KOPT-K1 (cell line): ENCODE data around the gene FOS.
"Not testable (repeated sequence)": the region's sequence is repeated elsewhere in the genome, so short reads cannot be mapped to it uniquely, and the experiment has no call there.

Experiments
- H3K27ac ChIP-seq: fragments of 200-600 bp; sonication (generic); 2 replicates; pipeline ENCODE4 v1.5.1; 2016; ENCODE audit warnings: antibody characterized with exemption, mild to moderate bottlenecking, low read depth, low read length; ENCODE audit not compliant: poor library complexity, severe bottlenecking
- H3K36me3 ChIP-seq: fragments of 200-600 bp; sonication (generic); 2 replicates; pipeline ENCODE4 v1.5.1; 2017; ENCODE audit warnings: antibody characterized with exemption, mild to moderate bottlenecking, low read length, moderate library complexity; ENCODE audit not compliant: insufficient read depth
- H3K9me3 ChIP-seq: fragments of 200-600 bp; sonication (generic); 2 replicates; pipeline ENCODE4 v1.5.1; 2017; ENCODE audit warnings: antibody characterized with exemption, low read length, mild to moderate bottlenecking; ENCODE audit not compliant: insufficient read depth, poor library complexity, severe bottlenecking

FOS gene

DNA sequence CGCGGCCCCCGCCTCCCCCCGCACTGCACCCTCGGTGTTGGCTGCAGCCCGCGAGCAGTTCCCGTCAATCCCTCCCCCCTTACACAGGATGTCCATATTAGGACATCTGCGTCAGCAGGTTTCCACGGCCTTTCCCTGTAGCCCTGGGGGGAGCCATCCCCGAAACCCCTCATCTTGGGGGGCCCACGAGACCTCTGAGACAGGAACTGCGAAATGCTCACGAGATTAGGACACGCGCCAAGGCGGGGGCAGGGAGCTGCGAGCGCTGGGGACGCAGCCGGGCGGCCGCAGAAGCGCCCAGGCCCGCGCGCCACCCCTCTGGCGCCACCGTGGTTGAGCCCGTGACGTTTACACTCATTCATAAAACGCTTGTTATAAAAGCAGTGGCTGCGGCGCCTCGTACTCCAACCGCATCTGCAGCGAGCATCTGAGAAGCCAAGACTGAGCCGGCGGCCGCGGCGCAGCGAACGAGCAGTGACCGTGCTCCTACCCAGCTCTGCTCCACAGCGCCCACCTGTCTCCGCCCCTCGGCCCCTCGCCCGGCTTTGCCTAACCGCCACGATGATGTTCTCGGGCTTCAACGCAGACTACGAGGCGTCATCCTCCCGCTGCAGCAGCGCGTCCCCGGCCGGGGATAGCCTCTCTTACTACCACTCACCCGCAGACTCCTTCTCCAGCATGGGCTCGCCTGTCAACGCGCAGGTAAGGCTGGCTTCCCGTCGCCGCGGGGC lies at the start of gene FOS:
Gene FOS (plus strand): TSS at position 407 of the 731 bp plus-strand sequence. CDS start 155 bp downstream, at position 562.
- Histone ChIP-seq H3K27ac (peak within 1 kb of the TSS; percentile 42), H3K9me3 (no peaks in the 10 kb centered on the region), H3K36me3 (no peaks in the 10 kb centered on the region)

DNA sequence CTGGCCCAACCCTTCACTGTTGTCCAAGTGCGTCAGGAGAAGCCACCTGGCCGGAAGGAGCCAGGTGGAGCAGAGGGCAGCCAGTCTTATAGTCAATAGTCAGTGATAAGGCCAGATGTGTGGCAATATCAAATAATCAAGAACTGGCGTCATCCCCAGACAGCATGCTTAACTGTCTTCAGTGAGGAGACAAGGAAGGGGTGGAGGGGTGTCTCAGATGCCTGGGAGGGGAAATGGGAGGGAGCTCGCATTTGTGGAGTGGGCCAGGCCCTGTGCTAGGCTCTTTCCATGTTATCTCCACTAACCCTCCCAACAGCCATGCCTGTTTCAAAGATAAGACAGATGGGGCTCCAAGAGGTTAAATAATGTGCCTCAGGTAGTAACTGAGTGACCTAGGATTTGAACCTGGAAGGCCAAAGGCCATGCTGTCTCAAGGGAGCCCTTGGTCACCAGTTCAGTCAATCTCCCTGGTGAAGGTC lies 48.9 kb upstream of the FOS start:
- Histone ChIP-seq H3K36me3 (no peaks in the 10 kb centered on the region), H3K9me3 (no peaks in the 10 kb centered on the region), H3K27ac (peak overlapping the region; percentile 47)

DNA sequence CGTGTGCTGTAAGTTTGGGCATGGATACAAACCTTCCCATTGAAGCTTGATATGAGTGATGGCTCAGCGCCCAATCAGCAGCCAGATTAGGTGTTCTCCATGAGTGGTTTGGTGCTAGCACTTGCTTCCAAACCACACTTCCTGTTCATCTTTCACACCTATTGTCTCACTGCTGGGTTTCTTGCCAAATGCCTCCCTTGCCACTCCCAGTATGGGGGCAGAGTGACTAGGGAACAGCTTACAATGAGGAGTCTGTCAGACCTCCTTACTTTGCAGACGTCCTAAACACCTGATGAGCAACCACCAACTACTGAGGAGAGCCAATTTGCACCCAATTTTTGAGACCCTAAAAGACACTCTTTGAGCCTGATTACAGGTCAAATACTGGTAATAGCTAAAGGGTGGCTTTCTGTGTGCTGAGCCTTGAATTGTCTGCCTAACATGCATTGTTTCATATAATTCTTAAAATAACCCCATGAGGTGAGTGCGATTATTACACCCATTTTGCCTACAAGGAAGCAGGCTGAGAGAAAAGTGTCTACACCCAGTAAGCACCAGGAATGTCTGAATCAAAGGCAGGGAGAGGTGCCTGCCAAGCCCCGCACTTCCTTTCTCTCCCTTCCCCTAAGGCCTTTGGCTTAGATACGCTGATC lies 48.4 kb upstream of the FOS start:
- no peaks in the 10 kb centered on the region for H3K36me3 ChIP-seq
- no peaks in the 10 kb centered on the region for H3K9me3 ChIP-seq
- peak overlapping the region; percentile 47 for H3K27ac ChIP-seq

DNA sequence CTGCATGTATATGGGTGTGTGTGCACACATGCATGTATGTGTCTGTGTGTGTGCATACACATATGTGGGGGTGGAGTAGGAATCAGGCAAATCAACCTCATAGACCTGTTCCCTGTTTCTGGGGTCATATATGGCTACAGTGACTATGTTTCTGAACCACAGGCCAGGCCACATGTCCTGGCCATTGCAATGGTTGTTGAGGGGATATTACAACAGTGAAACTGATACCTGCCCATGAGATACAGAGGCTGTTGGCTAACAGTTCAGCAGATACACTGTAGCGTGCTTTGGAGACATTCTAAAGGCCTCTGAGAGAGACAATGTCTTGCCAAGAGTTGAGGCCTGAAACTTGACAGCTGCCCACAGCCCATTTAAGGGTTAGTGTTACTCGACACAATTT lies 47.3 kb upstream of the FOS start:
- Histone ChIP-seq H3K27ac (no peak overlapping the region), H3K9me3 (no peaks in the 10 kb centered on the region), H3K36me3 (no peaks in the 10 kb centered on the region)

DNA sequence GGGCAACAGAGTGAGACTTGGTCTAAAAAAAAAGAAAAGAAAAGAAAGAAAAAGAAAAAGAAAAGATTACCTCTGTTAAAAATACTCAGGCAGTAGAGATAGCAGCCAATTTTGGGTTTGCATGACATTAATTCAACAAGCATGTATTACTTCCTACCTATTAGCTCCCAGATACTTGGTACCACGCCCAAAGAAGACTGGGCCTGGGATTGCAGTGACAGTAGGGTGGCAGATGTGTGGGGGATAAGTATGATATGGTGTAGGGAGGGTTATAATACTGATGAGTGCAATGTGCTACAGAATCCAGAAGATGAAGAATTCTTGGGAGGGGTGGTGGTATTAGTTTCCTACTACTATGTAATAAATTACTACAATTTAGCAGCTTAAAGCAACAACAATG lies 46.4 kb upstream of the FOS start:
- Histone ChIP-seq H3K9me3 (no peaks in the 10 kb centered on the region), H3K36me3 (no peaks in the 10 kb centered on the region), H3K27ac (no peak overlapping the region)

DNA sequence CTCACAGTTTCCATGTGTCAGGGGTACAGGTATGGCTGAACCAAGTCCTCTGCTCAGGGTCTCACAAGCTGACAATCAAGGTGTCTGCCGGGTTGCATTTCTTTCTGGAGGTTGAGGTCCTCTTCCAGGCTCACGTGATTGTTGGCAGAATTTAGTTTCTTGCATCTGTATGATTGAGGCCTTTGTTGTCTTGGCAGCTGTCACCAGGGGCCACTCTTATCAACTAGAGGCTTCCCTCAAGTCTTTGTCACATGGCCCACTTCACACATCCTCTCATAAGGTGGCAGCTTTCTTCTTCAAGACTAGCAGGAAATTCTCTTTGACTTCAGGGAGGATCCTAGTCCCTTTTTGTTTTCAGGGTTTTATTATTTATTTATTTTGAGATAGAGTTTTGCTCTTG lies 46.0 kb upstream of the FOS start:
- Histone ChIP-seq H3K36me3 (no peaks in the 10 kb centered on the region), H3K27ac (no peak overlapping the region), H3K9me3 (no peaks in the 10 kb centered on the region)

DNA sequence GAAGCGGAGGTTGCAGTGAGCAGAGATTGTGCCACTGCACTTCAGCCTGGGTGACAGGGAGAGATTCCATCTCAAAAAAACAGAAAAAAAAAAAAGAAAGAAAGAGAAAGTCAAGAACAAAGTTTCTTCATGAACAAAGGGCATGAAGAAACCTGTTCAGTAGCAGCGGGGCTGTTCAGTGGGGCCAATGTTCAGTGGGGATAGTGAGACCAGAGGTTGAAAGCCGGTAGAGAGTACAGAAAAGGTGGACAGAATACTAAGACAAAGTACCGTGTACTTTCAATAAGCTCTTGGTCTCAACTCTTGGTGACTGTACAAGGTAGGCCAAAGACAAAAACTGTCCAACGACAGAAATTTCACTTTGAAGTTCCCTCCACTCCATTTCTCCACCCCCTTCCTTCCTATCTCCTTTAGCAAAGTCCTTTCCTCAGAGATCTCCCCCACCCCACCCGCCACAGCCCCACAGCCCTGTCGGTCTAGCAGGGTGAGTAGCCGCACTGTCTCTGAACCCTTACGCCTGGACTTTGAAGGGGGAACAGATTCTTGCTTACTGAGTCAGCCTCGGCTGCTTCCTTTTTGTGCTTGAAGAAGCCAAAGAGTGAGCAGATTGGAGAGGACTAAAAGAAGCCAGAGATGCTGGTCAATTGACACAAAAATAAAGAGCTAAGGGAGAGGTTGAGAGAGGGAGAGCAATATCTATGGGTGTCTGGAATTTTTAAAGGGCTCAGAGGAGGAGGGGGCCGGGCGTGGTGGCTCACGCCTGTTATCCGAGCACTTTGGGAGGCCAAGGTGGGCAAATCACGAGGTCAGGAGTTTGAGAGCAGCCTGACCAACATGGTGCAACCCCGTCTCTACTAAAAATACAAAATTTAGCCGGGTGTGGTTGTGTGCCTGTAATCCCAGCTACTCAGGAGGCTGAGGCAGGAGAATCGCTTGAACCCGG lies 44.2 kb upstream of the FOS start:
- Histone ChIP-seq H3K9me3 (no peaks in the 10 kb centered on the region), H3K36me3 (no peaks in the 10 kb centered on the region), H3K27ac (no peak overlapping the region)

DNA sequence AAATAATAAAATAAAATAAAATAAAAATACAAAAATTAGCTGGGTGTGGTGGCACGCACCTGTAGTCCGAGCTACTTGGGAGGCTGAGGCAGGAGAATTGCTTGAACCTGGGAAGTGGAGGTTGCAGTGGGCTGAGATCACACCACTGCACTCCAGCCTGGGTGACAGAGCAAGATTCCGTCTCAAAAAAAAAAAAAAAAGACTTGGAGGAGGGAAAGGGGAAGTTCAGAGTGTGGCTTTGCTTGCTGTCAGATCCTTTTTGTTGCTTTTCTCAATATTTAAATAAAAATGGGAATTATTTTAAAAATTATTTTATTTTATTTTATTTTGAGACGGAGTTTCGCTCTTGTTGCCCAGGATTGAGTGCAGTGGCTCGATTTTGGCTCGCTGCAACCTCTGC lies 43.4 kb upstream of the FOS start:
- H3K27ac ChIP-seq, H3K9me3 ChIP-seq, H3K36me3 ChIP-seq: not testable (repeated sequence)

DNA sequence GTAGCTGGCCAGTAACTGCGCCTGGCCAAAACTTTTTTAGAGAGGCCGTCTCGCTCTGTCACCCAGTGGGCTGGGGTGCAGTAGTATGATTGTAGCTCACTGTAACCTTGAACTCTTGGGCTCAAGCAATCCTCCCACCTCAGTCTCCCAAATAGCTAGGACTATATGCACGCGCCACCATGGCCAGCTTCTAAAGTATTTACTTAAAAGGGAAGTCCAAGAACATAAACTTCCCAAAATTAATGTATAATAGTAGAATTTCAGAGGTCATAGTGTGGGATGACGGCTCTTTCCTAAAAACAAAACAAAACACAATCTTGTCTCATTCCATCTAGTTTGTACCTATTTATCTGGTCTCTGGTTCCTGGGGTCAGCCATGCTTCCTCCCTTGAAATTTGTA lies 42.2 kb upstream of the FOS start:
- H3K36me3 ChIP-seq = no peaks in the 10 kb centered on the region
- H3K9me3 ChIP-seq = no peaks in the 10 kb centered on the region

DNA sequence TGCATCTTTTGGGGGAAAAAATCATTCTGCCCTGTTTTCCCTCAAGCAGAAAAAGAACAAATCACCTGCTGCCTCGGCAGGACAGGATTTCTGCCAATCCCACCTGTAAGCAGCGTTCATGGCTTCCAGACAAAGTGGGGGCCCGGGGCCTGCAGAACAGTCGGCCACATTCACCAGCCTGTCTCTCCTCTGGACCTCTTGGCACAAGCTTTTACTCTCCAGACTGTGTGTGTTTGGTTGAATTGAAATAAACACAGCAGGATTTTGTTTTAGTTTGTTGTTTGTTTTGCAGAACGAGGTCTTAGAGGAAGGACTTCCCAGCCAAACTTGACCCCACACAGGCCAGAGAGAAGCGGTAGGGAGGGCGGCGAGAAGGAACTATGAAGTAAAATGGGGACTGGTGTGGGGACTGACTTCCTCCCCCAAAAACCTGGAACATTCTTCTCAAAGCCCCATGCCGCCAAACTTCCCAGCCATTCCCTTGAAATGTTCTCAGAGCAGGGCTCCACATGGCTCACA lies 41.7 kb upstream of the FOS start:
- no peak overlapping the region for H3K27ac ChIP-seq
- no peaks in the 10 kb centered on the region for H3K9me3 ChIP-seq
- H3K36me3 ChIP-seq = no peaks in the 10 kb centered on the region

More for the DNA sequence above, 42.2 kb upstream of the FOS start:
- H3K27ac ChIP-seq = no peak overlapping the region

DNA sequence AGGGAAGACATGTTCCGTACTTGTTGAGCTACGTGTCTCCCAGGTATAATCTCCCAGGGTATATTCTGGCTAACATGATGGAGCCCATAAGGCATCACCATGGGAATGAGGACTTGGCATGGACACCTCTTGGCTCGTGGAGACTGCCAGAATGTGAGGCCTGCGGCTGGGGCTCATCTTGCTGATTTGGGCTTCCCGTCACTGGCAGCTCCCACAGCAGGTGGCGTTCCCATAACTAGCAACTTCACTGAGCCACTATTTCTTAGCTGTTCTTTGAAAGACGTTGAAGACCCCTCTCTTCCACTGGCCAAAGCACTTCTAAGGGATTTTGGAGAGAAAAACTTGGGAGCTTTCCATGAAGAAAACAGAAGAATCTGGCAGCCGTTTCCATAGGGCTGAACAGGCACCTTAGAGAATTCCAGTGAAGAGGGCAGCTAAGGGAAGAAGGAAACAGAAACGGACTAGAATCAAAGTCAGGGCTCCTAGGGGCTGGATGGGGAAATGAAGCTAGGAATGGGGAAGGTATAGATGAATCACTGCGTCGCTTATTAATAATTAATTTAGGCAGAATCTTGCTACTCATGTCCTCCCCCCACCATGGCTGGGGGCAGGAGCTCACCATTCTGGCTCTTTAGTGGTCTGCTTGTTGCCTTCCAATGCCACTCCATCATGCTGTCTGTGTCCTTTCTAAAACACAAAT lies 39.7 kb upstream of the FOS start:
- no peaks in the 10 kb centered on the region for H3K36me3 ChIP-seq
- H3K27ac ChIP-seq = no peak overlapping the region
- no peaks in the 10 kb centered on the region for H3K9me3 ChIP-seq

DNA sequence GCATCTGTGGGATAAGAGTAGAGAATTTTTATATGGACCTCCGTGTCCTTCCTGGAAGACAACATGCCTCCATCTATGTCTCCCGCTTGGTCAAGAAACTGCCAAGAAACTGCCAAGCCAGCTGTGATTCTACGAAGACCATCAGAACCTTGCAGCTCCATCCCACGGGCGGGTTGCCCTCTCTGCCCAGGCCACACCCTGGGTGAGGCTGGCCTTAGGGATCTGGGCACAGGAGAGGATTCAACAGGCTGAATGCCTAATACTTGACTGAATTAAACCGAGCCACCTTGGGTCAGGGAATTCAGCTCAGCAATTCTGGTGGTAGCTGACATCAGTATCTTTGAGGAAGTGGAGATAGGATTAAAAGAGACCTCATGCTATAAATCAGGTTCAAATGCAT lies 37.8 kb upstream of the FOS start:
- Histone ChIP-seq H3K9me3 (no peaks in the 10 kb centered on the region), H3K27ac (no peak overlapping the region), H3K36me3 (no peaks in the 10 kb centered on the region)

DNA sequence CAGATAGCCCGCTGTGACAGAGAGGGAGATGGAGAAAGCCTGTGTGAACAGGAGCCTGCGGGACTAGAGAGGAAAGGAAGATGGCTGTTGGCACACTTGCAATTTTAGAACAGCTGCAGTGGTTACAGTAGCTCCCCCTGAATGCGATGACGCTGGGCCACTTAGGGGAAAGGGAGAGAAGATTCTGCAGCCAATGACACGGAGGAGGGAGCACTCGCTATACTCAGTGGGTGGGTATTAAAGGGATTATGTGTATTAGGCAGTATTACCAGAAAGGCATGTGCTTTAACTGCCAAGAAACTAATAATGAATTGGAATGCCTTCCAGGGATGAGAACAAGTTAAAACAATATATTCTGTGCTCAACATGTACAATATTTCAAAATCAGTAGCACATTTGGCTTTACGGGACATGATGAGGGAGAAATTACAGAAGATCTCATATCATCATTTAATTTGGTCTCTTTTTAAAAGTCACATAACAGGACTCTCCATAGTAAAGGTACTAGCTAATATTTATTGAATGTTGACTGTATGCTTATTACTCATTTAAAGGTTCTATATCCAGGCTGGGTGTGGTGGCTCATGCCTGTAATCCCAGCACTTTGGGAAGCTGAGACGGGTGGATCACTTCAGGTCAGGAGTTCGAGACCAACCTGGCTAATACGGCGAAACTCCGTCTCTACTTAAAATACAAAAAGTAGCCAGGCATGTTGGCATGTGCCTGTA lies 35.9 kb upstream of the FOS start:
- Histone ChIP-seq H3K27ac (no peak overlapping the region), H3K36me3 (no peaks in the 10 kb centered on the region), H3K9me3 (no peaks in the 10 kb centered on the region)

DNA sequence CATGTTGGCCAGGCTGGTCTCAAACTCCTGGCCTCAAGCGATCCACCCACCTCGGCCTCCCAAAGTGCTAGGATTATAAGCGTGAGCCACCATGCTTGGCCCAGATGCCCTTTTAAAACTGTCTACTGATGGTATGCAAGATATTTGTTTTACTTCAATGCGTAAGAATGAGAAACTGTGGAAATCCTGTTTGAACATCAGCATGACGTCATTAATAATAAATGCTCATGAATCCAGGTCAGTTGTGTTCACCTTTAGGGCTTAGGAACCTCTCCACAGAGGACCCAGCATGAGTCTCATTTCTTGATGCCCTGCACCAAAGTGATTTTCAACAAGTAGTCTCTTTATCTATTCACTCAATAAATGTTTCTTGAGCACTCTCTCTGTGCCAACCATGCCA lies 34.5 kb upstream of the FOS start:
- Histone ChIP-seq H3K36me3 (no peaks in the 10 kb centered on the region), H3K9me3 (no peaks in the 10 kb centered on the region), H3K27ac (no peak overlapping the region)
